Pons (tissue), 1 donor: ENCODE measurements around the gene FUBP3.
"Not testable (repeated sequence)": the region's sequence is repeated elsewhere in the genome, so short reads cannot be mapped to it uniquely, and the experiment has no call there.

Experiments
- DNase-seq: peaks from one replicate; pipeline ENCODE4 v3.0.0-alpha.2; 2016; ENCODE audit warnings: low spot score

FUBP3 gene

DNA sequence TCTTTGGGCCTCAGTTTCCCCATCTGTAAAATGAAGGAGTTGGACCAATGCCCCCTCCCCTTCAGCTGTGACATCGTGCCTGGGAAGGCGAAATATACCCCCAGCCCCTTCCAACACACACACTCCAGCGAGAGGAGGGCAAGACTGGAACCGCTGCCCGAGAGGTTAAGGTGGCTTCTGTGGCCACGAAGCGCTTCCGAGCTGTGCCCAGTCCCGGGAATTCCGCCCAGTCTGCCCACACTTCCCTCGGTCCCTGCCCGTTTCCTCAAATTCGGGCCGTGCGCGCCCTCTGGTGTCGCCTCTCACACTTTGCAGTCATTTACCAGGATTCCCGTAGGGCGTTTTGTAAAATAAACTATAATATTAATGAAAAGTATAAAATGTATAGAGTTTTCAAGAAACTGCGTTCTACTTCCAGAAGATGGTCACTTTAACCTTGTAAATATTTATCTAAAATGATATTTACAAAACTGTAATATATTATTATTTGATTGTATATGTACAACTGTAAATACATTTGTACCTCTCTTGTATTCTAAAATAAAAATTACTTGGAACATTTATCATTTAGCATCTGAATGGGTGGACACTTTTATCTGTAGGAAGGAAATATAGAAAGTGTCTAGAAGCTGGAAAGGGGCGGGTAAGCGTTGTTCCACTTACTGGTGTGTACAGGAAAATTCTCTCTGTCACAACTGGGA is 103.2 kb downstream of the FUBP3 start:
- DNase-seq: peak; percentile 73

DNA sequence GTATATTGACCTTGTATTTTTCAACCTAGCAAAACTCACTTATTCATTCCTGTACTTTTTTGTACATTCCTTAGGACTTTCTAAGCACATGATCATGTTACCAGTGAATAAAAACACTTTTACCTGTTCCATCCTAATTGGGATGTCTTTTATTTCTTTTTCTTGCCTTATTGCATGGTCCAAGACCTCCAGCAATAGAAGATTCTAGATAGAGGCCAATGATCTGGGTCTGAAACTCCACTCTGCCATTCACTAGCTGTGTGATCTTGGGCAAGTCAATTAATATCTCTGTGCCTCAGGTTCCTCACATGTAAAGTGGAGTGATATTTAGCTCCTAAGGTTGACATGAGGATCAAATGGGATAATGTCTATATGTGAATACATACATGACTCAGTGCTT is 105.7 kb downstream of the FUBP3 start:
- DNase-seq: no peak

DNA sequence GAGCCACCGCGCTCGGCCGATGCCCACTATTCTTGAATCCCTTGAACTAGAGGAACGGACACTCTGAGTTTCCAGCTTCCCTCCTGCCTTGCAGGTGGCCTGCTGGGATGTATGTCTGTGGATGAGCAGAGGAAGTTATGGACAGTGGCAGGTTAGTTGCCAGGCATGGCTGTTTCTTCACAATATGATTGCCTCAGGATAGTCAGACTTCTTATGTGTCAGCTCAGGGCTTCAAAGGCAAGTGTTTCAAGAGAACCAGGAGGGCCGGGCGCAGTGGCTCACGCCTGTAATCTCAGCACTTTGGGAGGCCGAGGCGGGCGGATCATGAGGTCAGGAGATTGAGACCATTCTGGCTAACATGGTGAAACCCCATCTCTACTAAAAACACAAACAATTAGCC is 106.6 kb downstream of the FUBP3 start:
- not testable (repeated sequence) for DNase-seq

DNA sequence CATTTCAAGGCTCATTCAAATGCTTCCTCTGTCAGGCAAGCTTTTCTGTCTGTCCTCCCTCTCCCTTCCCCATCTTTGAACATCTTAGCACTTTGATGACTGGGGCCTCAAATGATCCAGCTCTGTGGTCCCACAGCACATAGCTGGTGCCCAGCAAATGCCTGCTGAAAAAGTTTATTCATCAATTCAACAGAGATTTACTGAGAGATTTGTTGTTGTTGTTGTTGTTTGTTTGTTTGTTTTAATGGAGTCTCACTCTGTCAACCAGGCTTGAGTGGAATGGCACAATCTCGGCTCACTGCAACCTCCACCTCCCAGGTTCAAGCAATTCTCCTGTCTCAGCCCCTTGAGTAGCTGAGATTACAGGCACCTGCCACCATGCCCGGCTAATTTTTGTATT is 108.2 kb downstream of the FUBP3 start:
- no peak for DNase-seq
